Activated CD4-positive, alpha-beta T cell treated with anti-CD3 and anti-CD28 coated beads, Interleukin-2, amount 50 U/mL, for 4 hours (primary cell): Measurements from ENCODE around the gene FHIT.

Experiments
- DNase-seq, 2 experiments: peaks; one replicate each; pipeline ENCODE4 v3.0.0-alpha.2; 2020

FHIT gene

GRCh38 chr3:60064210-60065178, 1186.8 kb downstream of the FHIT start:
- no peak for DNase-seq

- no peak for DNase-seq
Observed at GRCh38 chr3:60056404-60056803, 1194.8 kb downstream of the FHIT start.

GRCh38 chr3:60055765-60056164, 1195.5 kb downstream of the FHIT start:
- DNase-seq: no peak

GRCh38 chr3:60053526-60054265, 1197.6 kb downstream of the FHIT start:
- peak; percentile 52 to 59 for DNase-seq

GRCh38 chr3:60048447-60048848, 1202.8 kb downstream of the FHIT start:
- peak; percentile 16 to 19 for DNase-seq

- DNase-seq: no peak
Observed at GRCh38 chr3:60047426-60048200, 1203.6 kb downstream of the FHIT start.

GRCh38 chr3:60046210-60046609, 1205.0 kb downstream of the FHIT start:
- DNase-seq: no peak

GRCh38 chr3:60045686-60046085, 1205.6 kb downstream of the FHIT start:
- DNase-seq: no peak

- DNase-seq: no peak
Observed at GRCh38 chr3:60036803-60037202, 1214.4 kb downstream of the FHIT start.

GRCh38 chr3:60033901-60034453, 1217.3 kb downstream of the FHIT start:
- no peak for DNase-seq

GRCh38 chr3:60030982-60031381, 1220.3 kb downstream of the FHIT start:
- no peak for DNase-seq

- DNase-seq: no peak
Observed at GRCh38 chr3:60028233-60028632, 1223.0 kb downstream of the FHIT start.

- no peak for DNase-seq
Observed at GRCh38 chr3:60027335-60027734, 1223.9 kb downstream of the FHIT start.

- no peak for DNase-seq
Observed at GRCh38 chr3:60025096-60026050, 1225.9 kb downstream of the FHIT start.

GRCh38 chr3:60024400-60024799, 1226.9 kb downstream of the FHIT start:
- DNase-seq: no peak

GRCh38 chr3:60023189-60023588, 1228.1 kb downstream of the FHIT start:
- DNase-seq: no peak

- DNase-seq: peak; percentile 14
Observed at GRCh38 chr3:60017631-60018030, 1233.6 kb downstream of the FHIT start.

- DNase-seq: no peak
Observed at GRCh38 chr3:60015032-60015705, 1236.1 kb downstream of the FHIT start.

GRCh38 chr3:60013241-60013640, 1238.0 kb downstream of the FHIT start:
- no peak for DNase-seq

GRCh38 chr3:60011218-60011617, 1240.0 kb downstream of the FHIT start:
- DNase-seq: no peak

GRCh38 chr3:60010781-60011180, 1240.5 kb downstream of the FHIT start:
- peak; percentile 25 to 45 for DNase-seq
